DOHH2 (cell line): Measurements from ENCODE around the gene F11R.

Experiments
- EZH2phosphoT487 ChIP-seq: fragments of 200-600 bp; sonication (generic); IDR thresholded peaks from 2 replicates; pipeline ENCODE4 v1.6.1; 2017; ENCODE audit warnings: borderline replicate concordance, mild to moderate bottlenecking, antibody characterized with exemption, low read length, moderate library complexity, mixed read lengths
- TF ChIP-seq, protein P1 (sequence below): fragments of 200-600 bp; sonication (generic); IDR thresholded peaks from one replicate; pipeline ENCODE4 v1.5.1; 2014; ENCODE audit warnings: antibody characterized with exemption, mild to moderate bottlenecking, low read depth, low read length; ENCODE audit not compliant: poor library complexity, severe bottlenecking

DNA sequence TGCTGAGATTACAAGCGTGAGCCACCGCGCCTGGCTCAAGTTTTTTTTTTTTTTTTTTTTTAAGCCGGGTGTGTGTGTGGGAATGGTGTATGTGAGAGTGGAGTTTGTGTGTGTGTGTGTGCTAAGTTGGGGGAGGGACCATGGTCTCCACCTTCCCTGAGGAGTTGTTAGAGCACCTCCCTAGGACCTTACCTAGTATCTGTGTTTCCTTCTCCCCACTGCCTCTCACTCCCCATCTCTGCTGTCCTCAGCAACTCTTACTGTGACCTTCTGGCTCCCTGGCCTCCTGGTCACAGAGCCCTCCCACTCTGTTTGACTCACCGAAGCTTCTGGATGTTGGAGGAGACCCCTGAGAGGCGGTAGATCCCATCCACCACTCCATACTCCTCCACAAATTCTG lies 38.3 kb upstream of the F11R start:
- TF ChIP-seq, protein P1, sequence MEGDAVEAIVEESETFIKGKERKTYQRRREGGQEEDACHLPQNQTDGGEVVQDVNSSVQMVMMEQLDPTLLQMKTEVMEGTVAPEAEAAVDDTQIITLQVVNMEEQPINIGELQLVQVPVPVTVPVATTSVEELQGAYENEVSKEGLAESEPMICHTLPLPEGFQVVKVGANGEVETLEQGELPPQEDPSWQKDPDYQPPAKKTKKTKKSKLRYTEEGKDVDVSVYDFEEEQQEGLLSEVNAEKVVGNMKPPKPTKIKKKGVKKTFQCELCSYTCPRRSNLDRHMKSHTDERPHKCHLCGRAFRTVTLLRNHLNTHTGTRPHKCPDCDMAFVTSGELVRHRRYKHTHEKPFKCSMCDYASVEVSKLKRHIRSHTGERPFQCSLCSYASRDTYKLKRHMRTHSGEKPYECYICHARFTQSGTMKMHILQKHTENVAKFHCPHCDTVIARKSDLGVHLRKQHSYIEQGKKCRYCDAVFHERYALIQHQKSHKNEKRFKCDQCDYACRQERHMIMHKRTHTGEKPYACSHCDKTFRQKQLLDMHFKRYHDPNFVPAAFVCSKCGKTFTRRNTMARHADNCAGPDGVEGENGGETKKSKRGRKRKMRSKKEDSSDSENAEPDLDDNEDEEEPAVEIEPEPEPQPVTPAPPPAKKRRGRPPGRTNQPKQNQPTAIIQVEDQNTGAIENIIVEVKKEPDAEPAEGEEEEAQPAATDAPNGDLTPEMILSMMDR = no peak
- no peak for TF ChIP-seq EZH2phosphoT487
